Mucosa of descending colon (tissue), 3 donors: ENCODE data around the gene TMOD2. TPM values are rescaled to one million over a fixed set of nuclear protein-coding genes. Genes with fewer than 3 reads are reported as not detected.

Source experiments
- ATAC-seq: fragments of 200-7000 bp; cut with Tn5 transposase; one replicate; pipeline ENCODE4 v1.9.1; 2020; ENCODE audit warnings: mild to moderate bottlenecking, moderate library complexity
- DNase-seq, 3 donors: peaks; one replicate each; pipeline ENCODE4 v3.0.0-alpha.2; 2020
- H3K36me3 ChIP-seq: fragments of 200-600 bp; one replicate; pipeline ENCODE4 v1.8.0; 2021; ENCODE audit warnings: low read depth, mild to moderate bottlenecking
- H3K4me1 ChIP-seq: fragments of 200-600 bp; one replicate; pipeline ENCODE4 v1.8.0; 2021; ENCODE audit warnings: low read depth, mild to moderate bottlenecking
- H3K4me3 ChIP-seq: fragments of 200-600 bp; one replicate; pipeline ENCODE4 v1.8.0; 2021; ENCODE audit warnings: mild to moderate bottlenecking
- H3K9me3 ChIP-seq: fragments of 200-600 bp; one replicate; pipeline ENCODE4 v1.8.0; 2021; ENCODE audit warnings: mild to moderate bottlenecking
- CTCF ChIP-seq: fragments of 200-600 bp; IDR thresholded peaks from one replicate; pipeline ENCODE4 v1.8.0; 2022; ENCODE audit warnings: antibody characterized with exemption, mild to moderate bottlenecking
- intact Hi-C, 2 donors: fragments of 100-400 bp; cut with DNase I in 1 of 2; cut with micrococcal nuclease in 1 of 2; formaldehyde crosslinking; loops; one replicate each; pipeline versions ENCODE4 v1.11.0 to v1.11.1; 2022; cut with DNase I, micrococcal nuclease
- total RNA-seq, 3 donors: library from RNA; stranded (reverse); fragmentation: NEBNext Ultra II Directional in 2 of 3; extraction: Animal tissue kit (Norgen Biotek cat#: 25700) in 2 of 3; gene quantifications; one replicate each; pipeline versions ENCODE4 v1.2.1 to v1.2.4, GENCODE V29; 2021 to 2023
- donor health status: DM: no; HTN: no; CAD: no; lungs with moderate emphysema.
- donor health status: DM: no; HTN: no; CAD: no.
- donor health status: DM: no; HTN: yes; CAD: no.

TMOD2 gene
- total RNA-seq, 3 donors from 2014 or later, result 3.7 to 30.3 (median 6.3) TPM

- no peaks in the 10 kb centered on the region for H3K9me3 ChIP-seq
- ATAC-seq, result peak; percentile 45
- peaks cover 15% of the 10 kb centered on the region for H3K4me1 ChIP-seq
- TF ChIP-seq CTCF, result no peak
- no peak for DNase-seq
- no peak overlapping the region for H3K4me3 ChIP-seq
- H3K36me3 ChIP-seq, result no peaks in the 10 kb centered on the region
- intact Hi-C loops, result no loop called here
These were observed 113.1 kb downstream of the TMOD2 start for GRCh38 chr15:51864408-51865056.

- no peaks in the 10 kb centered on the region for H3K9me3 ChIP-seq
- no peak for ATAC-seq
- peaks cover 15% of the 10 kb centered on the region for H3K4me1 ChIP-seq
These were observed 113.9 kb downstream of the TMOD2 start for GRCh38 chr15:51865317-51865716.

More at GRCh38 chr15:51865317-51865716, 113.9 kb downstream of the TMOD2 start:
- DNase-seq, result no peak
- Histone ChIP-seq H3K36me3 (no peaks in the 10 kb centered on the region), H3K4me3 (no peak overlapping the region)
- intact Hi-C loops, result no loop called here
- TF ChIP-seq CTCF, result no peak

Other genes starting within 250 kb of the TMOD2 start
- 10 to 100 TPM; 36.5 to 45.5 (median 43.0) TPM for gene DMXL2, start 128.8 kb upstream of the TMOD2 start, total RNA-seq
- 1 to 10 TPM in 1 of 3 donors, under 1 TPM in 2; 0.78 to 3.3 (median 0.89) TPM for gene SCG3, start 70.1 kb upstream of the TMOD2 start, total RNA-seq
- 10 to 100 TPM in 1 of 3 donors, 1 to 10 TPM in 2; 3.8 to 12.8 (median 7.3) TPM for gene LYSMD2, start 13.9 kb upstream of the TMOD2 start, total RNA-seq
- gene TMOD3, start 78.1 kb downstream of the TMOD2 start, total RNA-seq, result 10 to 100 TPM; 43.8 to 65.2 (median 63.7) TPM
- 10 to 100 TPM; 21.3 to 26.6 (median 26.3) TPM for gene LEO1, start 220.2 kb downstream of the TMOD2 start, total RNA-seq